Activated gamma-delta T cell (primary cell): ENCODE results near the gene CDC42BPA.
"Not testable (repeated sequence)": the region's sequence is repeated elsewhere in the genome, so short reads cannot be mapped to it uniquely, and the experiment has no call there.

Source experiments
- DNase-seq: peaks from one replicate; lab custom pipeline; 2025; lab: John Stamatoyannopoulos, UW

The CDC42BPA gene

DNA sequence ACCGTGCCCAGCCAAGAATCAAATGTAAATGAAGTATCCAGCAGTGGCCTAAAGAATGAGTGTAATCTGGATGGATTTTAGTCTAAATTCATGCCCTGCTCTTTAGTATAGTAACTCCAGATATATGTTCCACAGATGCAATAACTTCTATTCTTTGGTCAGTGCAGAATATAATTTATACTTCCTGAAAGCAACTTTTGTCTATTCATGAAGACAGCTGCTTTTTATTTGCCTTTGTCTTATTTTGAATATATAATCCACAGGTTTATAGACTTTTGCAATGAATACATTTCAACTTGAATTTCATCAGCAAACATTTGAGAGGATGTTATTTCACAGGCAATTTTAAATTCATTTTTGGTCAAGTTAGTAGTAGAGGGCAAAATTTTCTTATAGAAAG lies 54.4 kb downstream of the CDC42BPA start:
- DNase-seq = no peak

- no peak for DNase-seq
Measured at GRCh38 chr1:227261501-227261900, 56.8 kb downstream of the CDC42BPA start.

DNA sequence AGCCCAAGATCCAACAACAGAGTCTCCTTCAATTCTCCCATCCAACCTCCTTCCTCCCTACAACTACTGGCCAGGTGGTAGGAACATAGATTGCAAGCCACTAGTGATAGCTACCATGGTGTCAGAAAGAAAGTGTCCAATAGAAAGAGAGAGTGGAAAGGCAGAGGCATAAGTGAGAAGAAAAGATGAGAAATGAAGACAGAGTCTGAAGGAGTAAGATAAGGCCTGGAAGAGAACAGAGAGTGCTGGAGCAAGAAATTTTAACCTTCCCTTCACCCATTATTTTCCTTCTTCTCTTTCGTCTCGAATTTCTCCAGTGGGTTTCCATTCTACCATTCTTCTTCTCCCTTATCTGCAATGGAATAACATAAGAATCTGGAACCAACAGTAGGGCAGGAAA lies 57.9 kb downstream of the CDC42BPA start:
- no peak for DNase-seq

GRCh38 chr1:227257964-227258363 lies 60.3 kb downstream of the CDC42BPA start:
- no peak for DNase-seq

- no peak for DNase-seq
Measured at GRCh38 chr1:227255086-227255732, 63.1 kb downstream of the CDC42BPA start.

DNA sequence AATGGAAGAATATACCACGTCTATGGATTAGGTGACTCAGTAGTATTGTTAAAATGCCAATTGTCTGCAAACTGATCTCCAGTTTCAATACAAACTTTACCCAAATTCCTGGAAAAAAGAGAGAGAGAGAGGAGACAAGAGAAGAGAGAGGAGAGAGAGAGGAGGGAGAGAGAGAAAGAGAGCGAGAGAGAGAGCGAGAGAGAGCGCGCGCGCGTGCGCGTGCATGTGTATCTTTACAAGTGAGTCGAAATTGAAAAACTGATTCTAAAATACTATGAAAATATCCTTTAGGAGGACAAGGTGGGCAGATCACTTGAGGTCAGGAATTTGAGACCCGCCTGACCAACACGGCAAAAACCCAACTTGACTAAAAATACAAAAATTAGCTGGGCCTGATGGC lies 65.2 kb downstream of the CDC42BPA start:
- DNase-seq = no peak

DNA sequence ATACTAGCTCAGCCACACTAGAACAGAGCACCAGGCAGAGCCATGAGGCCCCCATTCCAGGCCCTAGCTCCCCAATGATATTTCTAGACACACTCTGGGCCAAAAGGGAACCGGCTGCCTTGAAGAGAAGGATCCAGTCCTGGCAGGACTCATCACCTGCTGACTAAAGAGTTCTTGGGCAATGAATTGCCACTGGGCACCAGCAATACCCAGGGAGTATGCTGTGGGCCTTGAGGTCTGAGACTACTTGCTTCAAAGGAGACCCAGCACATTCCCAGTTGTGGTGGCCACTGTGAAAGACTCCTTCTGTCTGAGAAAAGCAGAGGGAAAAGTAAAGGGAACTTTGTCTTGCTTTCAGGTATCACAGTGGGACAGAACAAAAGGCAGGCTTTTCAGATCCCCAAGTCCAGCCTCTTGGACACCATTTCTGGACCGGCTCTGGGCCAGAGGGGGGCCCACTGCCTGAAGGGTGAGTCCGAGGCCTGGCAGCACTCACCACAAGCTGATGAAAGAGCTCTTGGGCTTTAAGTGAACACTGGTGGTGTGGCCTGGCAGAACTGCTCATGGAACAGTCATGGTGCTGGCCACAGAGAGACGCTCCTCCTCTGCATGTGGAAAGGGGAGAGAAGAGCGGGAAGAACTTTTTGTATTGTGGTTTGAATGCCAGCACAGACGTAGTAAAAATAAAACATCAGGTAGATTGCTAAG lies 72.5 kb downstream of the CDC42BPA start:
- no peak for DNase-seq

- DNase-seq = no peak
Measured at GRCh38 chr1:227244339-227245118, 73.8 kb downstream of the CDC42BPA start.

- no peak for DNase-seq
Measured at GRCh38 chr1:227242811-227243682, 75.2 kb downstream of the CDC42BPA start.

DNA sequence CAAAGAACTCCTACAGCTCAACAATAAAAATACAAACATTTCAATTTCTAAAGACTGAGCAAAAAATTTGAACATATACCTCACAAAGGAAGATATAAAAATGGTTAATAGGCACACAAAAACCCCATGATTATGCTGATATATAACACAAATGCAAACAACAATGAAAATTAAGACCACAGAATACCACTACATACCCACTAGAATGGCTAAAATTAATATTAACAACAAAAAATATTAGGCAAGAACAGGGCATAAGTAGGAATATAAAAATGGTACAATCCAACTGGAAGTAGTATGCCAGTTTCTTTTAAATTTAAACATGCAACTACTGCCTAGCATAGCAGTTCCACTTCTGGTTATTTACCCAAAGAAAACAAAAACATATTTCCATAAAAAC lies 77.3 kb downstream of the CDC42BPA start:
- no peak for DNase-seq

DNA sequence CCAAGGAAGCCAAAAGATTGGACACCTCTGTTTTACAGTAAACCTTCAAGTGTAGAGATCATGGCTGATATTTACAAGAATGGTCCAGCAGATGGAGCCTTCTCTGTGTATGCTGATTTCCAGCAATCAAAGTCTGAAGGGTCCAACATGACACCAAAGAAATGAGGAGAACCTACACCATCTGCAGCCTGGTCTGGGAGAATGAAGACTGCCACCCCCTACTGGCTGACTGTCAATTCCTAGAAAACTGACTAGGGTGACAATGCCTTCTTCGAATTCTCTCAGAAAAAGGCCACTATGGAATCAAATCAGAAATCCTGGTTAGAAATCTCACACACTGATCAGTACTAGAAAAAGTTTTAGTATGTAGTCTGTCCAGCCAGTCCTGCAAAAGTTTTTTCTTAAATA lies 83.3 kb downstream of the CDC42BPA start:
- no peak for DNase-seq

DNA sequence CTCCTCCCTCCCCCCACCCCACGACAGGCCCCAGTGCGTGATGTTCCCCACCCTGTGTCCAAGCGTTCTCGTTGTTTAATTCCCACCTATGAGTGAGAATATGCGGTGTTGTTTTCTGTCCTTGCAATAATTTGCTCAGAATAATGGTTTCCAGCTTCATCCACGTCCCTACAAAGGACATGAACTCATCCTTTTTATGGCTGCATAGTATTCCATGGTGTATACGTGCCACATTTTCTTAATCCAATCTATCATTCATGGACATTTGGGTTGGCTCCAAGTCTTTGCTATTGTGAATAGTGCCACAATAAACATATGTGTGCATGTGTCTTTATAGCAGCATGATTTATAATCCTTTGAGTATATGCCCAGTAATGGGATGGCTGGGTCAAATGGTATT lies 87.2 kb downstream of the CDC42BPA start:
- not testable (repeated sequence) for DNase-seq

DNA sequence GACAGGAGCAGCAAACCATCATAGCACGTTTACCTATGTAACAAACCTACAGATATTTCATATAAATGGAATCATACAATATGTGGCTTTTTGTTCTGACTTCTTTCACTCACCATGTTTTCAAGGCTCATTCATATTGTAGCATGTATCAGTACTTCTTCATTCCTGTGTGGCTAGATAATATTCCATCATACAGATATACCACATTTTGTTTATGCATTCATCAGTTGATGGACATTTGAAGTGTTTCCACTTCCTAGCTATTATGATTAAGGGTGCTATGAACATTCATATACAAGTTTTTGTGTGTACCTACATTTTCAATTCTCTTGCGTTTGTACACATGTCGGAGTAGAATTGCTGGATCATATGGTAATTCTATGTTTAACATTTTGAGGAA lies 90.1 kb downstream of the CDC42BPA start:
- no peak for DNase-seq

- no peak for DNase-seq
Measured at GRCh38 chr1:227227761-227228160, 90.5 kb downstream of the CDC42BPA start.

DNA sequence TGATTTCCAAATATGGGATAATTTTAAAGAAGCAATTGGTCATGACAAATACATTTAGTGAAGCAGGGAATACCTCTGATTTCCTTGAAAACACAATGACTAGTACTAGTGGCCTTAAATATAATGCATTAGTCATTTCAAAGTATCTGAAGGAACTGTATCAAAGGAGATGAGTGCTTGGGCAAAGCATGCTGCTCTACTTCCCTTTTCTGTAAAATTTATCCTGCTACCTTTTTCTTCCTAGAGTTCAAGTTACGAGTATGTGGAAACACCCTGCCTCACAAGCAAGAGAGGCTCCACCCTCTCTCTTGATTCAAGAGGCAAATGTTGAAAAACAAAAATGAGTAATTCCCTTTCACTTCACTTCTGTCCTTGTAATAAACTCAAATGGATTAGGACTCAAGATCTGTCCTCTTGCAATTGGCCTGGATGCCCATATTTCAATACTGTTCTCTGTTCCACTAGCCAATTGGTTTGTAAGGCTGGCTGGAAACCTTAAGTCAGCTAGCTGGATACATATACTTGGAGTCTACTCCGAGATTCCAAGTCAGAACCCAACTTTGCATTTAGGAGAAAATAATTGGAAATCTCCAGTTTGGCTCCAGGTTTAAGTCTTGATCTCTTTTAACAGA lies 92.5 kb downstream of the CDC42BPA start:
- DNase-seq = no peak

DNA sequence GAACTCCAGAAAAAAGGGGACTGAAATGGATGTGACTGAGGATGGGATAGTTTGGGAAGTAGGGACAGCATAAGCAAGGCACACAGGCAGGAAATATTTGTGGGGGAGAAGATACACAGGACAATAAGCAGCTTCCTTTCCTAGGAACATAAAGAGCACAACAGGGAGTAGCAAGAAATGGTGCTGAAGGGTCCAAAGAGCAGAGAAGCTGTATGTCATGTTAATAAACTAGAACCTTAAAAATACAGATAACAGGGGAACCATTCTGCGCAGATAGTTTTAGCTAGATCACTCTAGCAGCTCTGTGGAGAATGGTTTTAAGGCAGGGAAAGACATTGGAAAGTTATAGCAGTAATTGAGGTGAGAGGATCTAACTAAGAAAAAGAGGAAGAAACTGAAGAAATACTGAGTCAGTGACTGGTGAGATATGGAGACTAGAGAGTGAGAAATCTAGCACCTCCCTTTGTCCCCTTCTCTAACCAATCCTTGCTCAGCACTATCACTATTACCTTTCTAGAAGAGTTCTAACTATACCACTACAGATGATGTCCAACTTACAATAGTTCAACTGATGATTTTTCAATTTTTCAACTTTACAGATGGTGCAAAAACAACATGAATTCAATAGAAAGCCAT lies 95.0 kb downstream of the CDC42BPA start:
- DNase-seq = no peak

DNA sequence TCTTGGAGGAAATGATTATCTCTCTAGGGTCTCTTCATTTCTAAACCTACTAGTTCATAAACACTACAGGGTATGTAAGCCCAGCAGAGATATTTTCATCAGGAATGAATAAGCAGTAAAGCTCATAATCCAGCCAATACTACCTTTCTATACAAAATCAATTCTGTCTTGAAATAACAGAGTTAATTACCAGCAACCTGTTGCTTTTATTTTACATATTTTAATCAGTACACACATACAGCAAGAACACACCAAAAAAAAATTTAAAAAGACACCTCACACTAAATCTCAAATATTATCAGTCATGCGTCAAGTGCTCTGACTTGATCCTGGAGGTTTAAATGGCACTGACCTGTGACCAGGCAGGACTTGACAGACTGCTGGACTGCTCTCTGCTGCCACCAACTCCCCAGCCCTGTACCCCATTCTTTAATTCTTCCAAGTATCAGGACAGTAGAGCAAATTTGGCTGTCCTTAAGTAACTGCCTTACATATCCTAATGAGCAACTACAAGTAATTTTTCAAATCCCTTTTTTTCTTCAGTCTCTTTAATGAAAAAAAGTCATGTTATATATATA lies 98.5 kb downstream of the CDC42BPA start:
- DNase-seq = no peak

DNA sequence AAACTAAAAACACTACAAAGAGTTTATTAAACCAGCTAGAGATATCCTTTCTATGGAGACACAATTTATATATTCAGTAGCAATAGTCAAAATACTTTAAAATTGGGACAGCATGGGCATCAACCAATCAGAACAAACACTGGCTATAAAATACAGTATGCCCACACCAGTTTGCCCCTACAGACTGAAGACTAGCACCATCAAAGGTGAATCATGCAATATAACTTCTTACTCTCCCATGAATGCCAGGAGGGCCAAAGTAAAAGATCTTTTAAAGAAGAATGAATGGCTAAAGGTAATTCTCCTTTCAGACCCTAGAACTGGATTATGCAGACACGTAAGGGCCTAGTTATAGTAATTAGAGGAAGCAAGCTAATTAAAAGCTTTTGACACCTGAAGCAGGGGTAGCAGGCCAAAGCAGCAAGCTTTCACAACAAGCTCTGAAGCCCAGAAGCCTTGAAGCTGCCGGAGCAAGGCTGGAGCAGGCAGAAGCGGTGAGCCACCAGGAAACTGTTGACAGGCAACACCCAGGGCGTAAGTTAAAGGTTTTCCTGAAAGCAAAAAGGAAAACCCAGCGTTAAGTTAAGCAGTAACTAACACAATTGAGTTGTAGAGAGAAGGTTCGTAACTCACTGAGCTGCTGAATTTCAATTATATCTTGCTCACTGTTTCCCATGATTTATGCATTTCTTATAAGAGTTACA lies 99.3 kb downstream of the CDC42BPA start:
- DNase-seq = no peak

GRCh38 chr1:227215863-227216510 lies 102.3 kb downstream of the CDC42BPA start:
- DNase-seq = no peak

GRCh38 chr1:227214207-227214606 lies 104.1 kb downstream of the CDC42BPA start:
- no peak for DNase-seq
